Smooth muscle cell (in vitro differentiated cells): Measurements from ENCODE around the gene ADSS1. TPM values are rescaled to one million over a fixed set of nuclear protein-coding genes. Genes with fewer than 3 reads are reported as not detected.

Experiments
- DNase-seq: peaks from one replicate; lab custom pipeline; 2025; ENCODE audit not compliant: unreplicated experiment; lab: John Stamatoyannopoulos, UW
- H2AFZ ChIP-seq: fragments of 200-600 bp; sonication (generic); 2 replicates; pipeline ENCODE4 v1.6.0; 2016; ENCODE audit warnings: antibody characterized with exemption, low read depth, mild to moderate bottlenecking
- H3F3A ChIP-seq: fragments of 200-600 bp; sonication (generic); 2 replicates; pipeline ENCODE4 v1.6.0; 2017; ENCODE audit warnings: antibody characterized with exemption, low read depth
- H3K27ac ChIP-seq: fragments of 200-600 bp; sonication (generic); 2 replicates; pipeline ENCODE4 v1.5.1; 2016; ENCODE audit warnings: low read depth, mild to moderate bottlenecking
- H3K27me3 ChIP-seq: fragments of 200-600 bp; sonication (generic); 2 replicates; pipeline ENCODE4 v1.6.1; 2016; ENCODE audit warnings: low read depth, mild to moderate bottlenecking
- H3K36me3 ChIP-seq: fragments of 200-600 bp; sonication (generic); 2 replicates; pipeline ENCODE4 v1.5.1; 2016; ENCODE audit warnings: low read depth
- H3K4me1 ChIP-seq: fragments of 200-600 bp; sonication (generic); 2 replicates; pipeline ENCODE4 v1.5.1; 2016; ENCODE audit warnings: low read depth
- H3K4me2 ChIP-seq: fragments of 200-600 bp; sonication (generic); 2 replicates; pipeline ENCODE4 v1.6.0; 2016; ENCODE audit warnings: mild to moderate bottlenecking
- H3K4me3 ChIP-seq: fragments of 200-600 bp; sonication (generic); 2 replicates; pipeline ENCODE4 v1.5.1; 2016; ENCODE audit warnings: mild to moderate bottlenecking
- H3K79me2 ChIP-seq: fragments of 200-600 bp; sonication (generic); 2 replicates; pipeline ENCODE4 v1.6.0; 2016; ENCODE audit warnings: low read depth, mild to moderate bottlenecking
- H3K9ac ChIP-seq: fragments of 200-600 bp; sonication (generic); 2 replicates; pipeline ENCODE4 v1.6.0; 2016; ENCODE audit warnings: low read depth
- H3K9me3 ChIP-seq: fragments of 200-600 bp; sonication (generic); replicated peaks from 2 replicates; pipeline ENCODE4 v1.5.1; 2016; ENCODE audit warnings: low read depth
- H4K20me1 ChIP-seq: fragments of 200-600 bp; sonication (generic); 2 replicates; pipeline ENCODE4 v1.6.0; 2016; ENCODE audit warnings: low read depth
- WGBS: methylation state at CpG from one replicate; pipeline ENCODE4 v1.1.7; 2016; ENCODE audit warnings: low lambda C conversion rate; 5-methylcytosine and 5-hydroxymethylcytosine counted together
- microRNA-seq: library from miRNA; unstranded; fragments of <30 nt; microRNA quantifications from one replicate; pipeline ENCODE4, GENCODE V29; 2016; ENCODE audit warnings: borderline number of aligned reads
- polyA plus RNA-seq: library from polyadenylated mRNA; unstranded; fragments of >200 nt; fragmentation: Nextera tagmentation; extraction: Ambion mirVana; gene quantifications from 2 replicates; pipeline ENCODE4 v1.2.1, GENCODE V29; 2016
- small RNA-seq: library from RNA; depleted of rRNA; stranded (forward); fragments of <200 nt; gene quantifications from one replicate; pipeline ENCODE3, GENCODE V24; 2014
- total RNA-seq: library from RNA; depleted of rRNA; stranded (reverse); fragments of >200 nt; gene quantifications from 2 replicates; pipeline ENCODE4 v1.2.3, GENCODE V29; 2014
- TF ChIP-seq, protein P1 (sequence below): fragments of 200-600 bp; sonication (generic); IDR thresholded peaks from 2 replicates; pipeline ENCODE4 v1.5.1; 2017; ENCODE audit warnings: borderline replicate concordance, mild to moderate bottlenecking, antibody characterized with exemption; ENCODE audit not compliant: insufficient read depth, poor library complexity, severe bottlenecking

ADSS1 gene
- total and polyA plus RNA-seq, 2 experiments from 2014 or later, result 7.8 to 43.0 TPM

DNA sequence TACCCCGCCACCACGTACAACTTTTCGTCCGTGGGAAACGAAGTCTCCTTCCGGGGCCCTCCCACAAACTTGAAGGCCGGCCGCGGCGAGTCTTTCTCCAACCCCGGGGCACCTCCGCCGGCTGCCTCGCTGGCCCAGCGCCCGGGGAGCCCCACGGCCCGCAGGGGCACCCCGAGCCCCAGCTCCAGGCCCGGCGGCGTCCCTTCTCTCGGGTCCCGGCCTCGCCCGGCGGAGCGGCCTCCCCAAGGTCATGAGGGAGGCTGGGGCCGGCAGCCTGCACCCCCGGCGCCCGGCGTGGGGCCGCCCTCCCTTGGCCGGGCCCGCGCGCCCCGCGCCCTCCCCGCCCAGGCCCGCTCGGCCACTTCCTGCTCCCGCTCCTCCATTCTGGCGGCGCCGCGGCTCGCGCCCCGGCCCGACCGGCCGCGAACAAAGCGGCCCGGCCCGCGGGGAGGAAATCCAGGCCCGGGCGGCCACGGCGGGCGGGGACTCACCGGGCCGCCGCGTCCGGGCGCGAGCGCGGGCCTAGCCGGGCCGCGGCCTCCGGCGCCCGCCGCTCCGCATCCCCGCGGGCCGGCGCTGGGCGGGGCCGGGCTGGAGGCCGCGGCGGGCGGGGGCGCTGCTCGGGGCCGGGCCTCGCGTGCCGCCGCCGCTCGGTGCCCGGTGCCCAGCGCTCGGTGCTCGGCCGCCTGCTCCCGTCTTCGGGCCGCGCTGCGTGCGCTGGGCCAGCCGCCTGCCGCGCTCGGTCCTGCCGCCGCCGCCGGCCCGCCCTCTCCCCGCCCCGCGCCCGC lies 71.2 kb downstream of the ADSS1 start, which contains the start of gene AKT1:
AKT1 (minus strand) TSS at position 756 of the 788 bp plus-strand sequence. CDS start 3,105 bp downstream, outside the sequence.
- DNase-seq, result no peak
- peak within 1 kb of the TSS; percentile 68 for H3K9ac ChIP-seq

GRCh38 chr14:104795781-104796686 lies 72.0 kb downstream of the ADSS1 start:
- H3K9me3 ChIP-seq, result no peaks in the 10 kb centered on the region
- TF ChIP-seq, protein P1, sequence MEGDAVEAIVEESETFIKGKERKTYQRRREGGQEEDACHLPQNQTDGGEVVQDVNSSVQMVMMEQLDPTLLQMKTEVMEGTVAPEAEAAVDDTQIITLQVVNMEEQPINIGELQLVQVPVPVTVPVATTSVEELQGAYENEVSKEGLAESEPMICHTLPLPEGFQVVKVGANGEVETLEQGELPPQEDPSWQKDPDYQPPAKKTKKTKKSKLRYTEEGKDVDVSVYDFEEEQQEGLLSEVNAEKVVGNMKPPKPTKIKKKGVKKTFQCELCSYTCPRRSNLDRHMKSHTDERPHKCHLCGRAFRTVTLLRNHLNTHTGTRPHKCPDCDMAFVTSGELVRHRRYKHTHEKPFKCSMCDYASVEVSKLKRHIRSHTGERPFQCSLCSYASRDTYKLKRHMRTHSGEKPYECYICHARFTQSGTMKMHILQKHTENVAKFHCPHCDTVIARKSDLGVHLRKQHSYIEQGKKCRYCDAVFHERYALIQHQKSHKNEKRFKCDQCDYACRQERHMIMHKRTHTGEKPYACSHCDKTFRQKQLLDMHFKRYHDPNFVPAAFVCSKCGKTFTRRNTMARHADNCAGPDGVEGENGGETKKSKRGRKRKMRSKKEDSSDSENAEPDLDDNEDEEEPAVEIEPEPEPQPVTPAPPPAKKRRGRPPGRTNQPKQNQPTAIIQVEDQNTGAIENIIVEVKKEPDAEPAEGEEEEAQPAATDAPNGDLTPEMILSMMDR, result no peak
- H3K9ac ChIP-seq, result no peak overlapping the region
- no peaks in the 10 kb centered on the region for H3K36me3 ChIP-seq
- no peak for DNase-seq
- H3K4me2 ChIP-seq, result peak overlapping the region; percentile 87
- peak overlapping the region; percentile 38 for H3K27ac ChIP-seq
- 36% methylated on average over 17 of the region's 55 CpGs for WGBS
- peaks cover 38% of the 10 kb centered on the region for H4K20me1 ChIP-seq
- peaks cover 40% of the 10 kb centered on the region for H3K79me2 ChIP-seq
- H3K27me3 ChIP-seq, result no peaks in the 10 kb centered on the region
- peak overlapping the region; percentile 49 for H3K4me3 ChIP-seq
- H3F3A ChIP-seq, result peaks cover 23% of the 10 kb centered on the region
- H3K4me1 ChIP-seq, result peaks cover 25% of the 10 kb centered on the region
- no peak overlapping the region for H2AFZ ChIP-seq

More for the DNA sequence above, 71.2 kb downstream of the ADSS1 start, which contains the start of gene AKT1:
- TF ChIP-seq, protein P1, result no peak
- peaks cover 49% of the 10 kb centered on the region for H3K79me2 ChIP-seq
- no peaks in the 10 kb centered on the region for H3K36me3 ChIP-seq
- no peaks in the 10 kb centered on the region for H3K9me3 ChIP-seq
- H3K4me1 ChIP-seq, result peaks cover 23% of the 10 kb centered on the region
- H3K27ac ChIP-seq, result peak within 1 kb of the TSS; percentile 42
- H3K4me2 ChIP-seq, result peak within 1 kb of the TSS; percentile 98
- H3K27me3 ChIP-seq, result no peaks in the 10 kb centered on the region
- 1% methylated on average over 40 of the region's 124 CpGs for WGBS
- H4K20me1 ChIP-seq, result peaks cover 47% of the 10 kb centered on the region
- peak within 1 kb of the TSS; percentile 98 for H3K4me3 ChIP-seq
- no peak within 1 kb of the TSS for H2AFZ ChIP-seq
- peaks cover 23% of the 10 kb centered on the region for H3F3A ChIP-seq

- Histone ChIP-seq H3K4me3 (no peak overlapping the region), H3F3A (peaks cover 23% of the 10 kb centered on the region), H3K36me3 (no peaks in the 10 kb centered on the region), H3K27me3 (no peaks in the 10 kb centered on the region), H3K9ac (no peak overlapping the region), H3K4me2 (no peak overlapping the region), H3K4me1 (peaks cover 31% of the 10 kb centered on the region), H3K79me2 (peaks cover 34% of the 10 kb centered on the region), H3K27ac (no peak overlapping the region), H3K9me3 (no peaks in the 10 kb centered on the region), H2AFZ (no peak overlapping the region), H4K20me1 (peaks cover 37% of the 10 kb centered on the region)
- no peak for DNase-seq
- TF ChIP-seq, protein P1, result no peak
- 88% methylated on average over 6 of the region's 6 CpGs for WGBS
Observed at GRCh38 chr14:104796687-104797081, 72.7 kb downstream of the ADSS1 start.

Small RNA genes within 50 kb of the gene (microRNA-seq; reads per million reads assigned to microRNA genes)
- not detected for gene MIR4710

Small RNA genes within 50 kb of the gene (small RNA-seq; reads per million reads assigned to genes)
- gene MIR4710, result not detected

Other genes with a start within 250 kb of the ADSS1 start
- 0.54 and 0.63 TPM in 2 replicates for gene C14orf180, start 144.5 kb upstream of the ADSS1 start, total RNA-seq
- gene C14orf180, start 144.5 kb upstream of the ADSS1 start, polyA plus RNA-seq, result 0.35 and 1.2 TPM in 2 replicates
- 1.8 and 4.8 TPM in 2 replicates for gene TMEM179, start 119.5 kb upstream of the ADSS1 start, total RNA-seq
- gene TMEM179, start 119.5 kb upstream of the ADSS1 start, polyA plus RNA-seq, result 0.87 and 1.9 TPM in 2 replicates
- 28.1 and 29.8 TPM in 2 replicates for gene INF2, start 34.6 kb upstream of the ADSS1 start, total RNA-seq
- 19.9 and 30.1 TPM in 2 replicates for gene INF2, start 34.6 kb upstream of the ADSS1 start, polyA plus RNA-seq
- gene SIVA1, start 28.9 kb downstream of the ADSS1 start, total RNA-seq, result 78.5 and 155 TPM in 2 replicates
- gene SIVA1, start 28.9 kb downstream of the ADSS1 start, polyA plus RNA-seq, result 118 and 133 TPM in 2 replicates
- 93.7 and 99.9 TPM in 2 replicates for gene AKT1, start 71.5 kb downstream of the ADSS1 start, total RNA-seq
- gene AKT1, start 71.5 kb downstream of the ADSS1 start, polyA plus RNA-seq, result 179 and 189 TPM in 2 replicates
- 1.6 and 4.2 TPM in 2 replicates for gene ZBTB42, start 76.9 kb downstream of the ADSS1 start, total RNA-seq
- 0.72 and 1.1 TPM in 2 replicates for gene ZBTB42, start 76.9 kb downstream of the ADSS1 start, polyA plus RNA-seq
- gene CEP170B, start 141.0 kb downstream of the ADSS1 start, total RNA-seq, result 9.8 and 13.7 TPM in 2 replicates
- 5.9 and 7.9 TPM in 2 replicates for gene CEP170B, start 141.0 kb downstream of the ADSS1 start, polyA plus RNA-seq
- gene PLD4, start 200.7 kb downstream of the ADSS1 start, total RNA-seq, result 0.09 TPM in 1 of 2 replicates, not detected in the other
- 0.06 and 2.5 TPM in 2 replicates for gene PLD4, start 200.7 kb downstream of the ADSS1 start, polyA plus RNA-seq